Prostate gland (tissue), 2 donors: Measurements from ENCODE around the gene ADAMTS14. TPM values are rescaled to one million over a fixed set of nuclear protein-coding genes. Genes with fewer than 3 reads are reported as not detected.

Source experiments
- DNase-seq: peaks from one replicate; pipeline ENCODE4 v3.0.0-alpha.2; 2019; ENCODE audit warnings: low spot score
- H3K27ac ChIP-seq, 2 donors: fragments of 200-600 bp; sonication (generic); 2 replicates each; pipeline ENCODE4 v1.5.1; 2017 to 2019
- H3K27me3 ChIP-seq: fragments of 200-600 bp; sonication (generic); replicated peaks from 2 replicates; pipeline ENCODE4 v1.5.1; 2019; ENCODE audit not compliant: insufficient read depth
- H3K36me3 ChIP-seq, 2 donors: fragments of 200-600 bp; sonication (generic); 1 replicate in 1 of 2; 2 replicates in 1 of 2; pipeline versions ENCODE4 v1.5.1 to v1.8.1; 2017 to 2019
- H3K4me1 ChIP-seq: fragments of 200-600 bp; sonication (generic); replicated peaks from 2 replicates; pipeline ENCODE4 v1.5.1; 2019
- H3K4me3 ChIP-seq, 2 donors: fragments of 200-600 bp; sonication (generic); 2 replicates each; pipeline ENCODE4 v1.5.1; 2017 to 2019
- H3K9me3 ChIP-seq: fragments of 200-600 bp; sonication (generic); 2 replicates; pipeline ENCODE4 v1.5.1; 2017
- POLR2A ChIP-seq: fragments of 450-650 bp; IDR thresholded peaks from one replicate; pipeline ENCODE4 v1.6.1; 2016; ENCODE audit warnings: antibody characterized with exemption, mild to moderate bottlenecking
- POLR2AphosphoS5 ChIP-seq: sonication (generic); formaldehyde crosslinking; IDR thresholded peaks from one replicate; pipeline ENCODE4 v1.6.1; 2017; ENCODE audit warnings: antibody characterized with exemption
- WGBS: methylation state at CpG from one replicate; pipeline ENCODE4 v1.1.5; 2018; 5-methylcytosine and 5-hydroxymethylcytosine counted together
- intact Hi-C: fragments of 100-400 bp; cut with DNase I; formaldehyde crosslinking; loops from one replicate; pipeline ENCODE4 v1.14.2; 2022
- total RNA-seq, 2 donors: library from RNA; depleted of rRNA; stranded (reverse); fragments of >200 nt; gene quantifications; one replicate each; pipeline ENCODE4 v1.1.0, GENCODE V29; 2016
- TF ChIP-seq, protein P1 (sequence below), 4 experiments: fragments of 200-600 bp in 2 of 4; fragments of 450-650 bp in 2 of 4; sonication (generic) in 2 of 4; IDR thresholded peaks; 1 replicate in 3 of 4; 2 replicates in 1 of 4; pipeline ENCODE4 v1.5.1; 2016 to 2019; ENCODE audit warnings: antibody characterized with exemption in 4 of 4, mild to moderate bottlenecking in 2 of 4, moderate library complexity in 2 of 4

The ADAMTS14 gene
- total RNA-seq, 2 donors from 2014 or later, result 0.28 TPM; not detected in 1

DNA sequence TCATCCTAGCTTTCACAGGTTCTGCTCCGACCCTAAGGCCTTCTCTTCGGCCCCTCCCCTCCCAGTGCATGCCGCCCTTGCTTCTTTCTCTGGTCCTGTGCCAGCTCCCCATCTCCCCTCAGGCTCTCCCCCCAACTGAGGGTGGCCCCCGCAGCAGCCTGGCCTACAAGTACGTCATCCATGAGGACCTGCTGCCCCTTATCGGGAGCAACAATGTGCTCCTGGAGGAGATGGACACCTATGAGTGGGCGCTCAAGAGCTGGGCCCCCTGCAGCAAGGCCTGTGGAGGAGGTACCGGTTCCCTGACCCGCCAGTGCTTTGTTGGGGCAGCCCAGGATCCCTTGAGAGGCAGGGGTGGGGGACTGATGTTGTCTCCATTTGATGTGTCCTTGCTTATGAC is 79.0 kb downstream of the ADAMTS14 start:
- DNase-seq, result no peak
- no peaks in the 10 kb centered on the region for H3K36me3 ChIP-seq
- H3K27ac ChIP-seq, result no peak overlapping the region
- WGBS, result 99% methylated on average over 9 of the region's 9 CpGs
- intact Hi-C loops, result loop anchor here (10.0 kb wide), 1 partner anchor 537 kb away; no protein-coding TSS in a partner anchor
- TF ChIP-seq POLR2AphosphoS5, result no peak
- TF ChIP-seq POLR2A, result no peak
- TF ChIP-seq, protein P1, sequence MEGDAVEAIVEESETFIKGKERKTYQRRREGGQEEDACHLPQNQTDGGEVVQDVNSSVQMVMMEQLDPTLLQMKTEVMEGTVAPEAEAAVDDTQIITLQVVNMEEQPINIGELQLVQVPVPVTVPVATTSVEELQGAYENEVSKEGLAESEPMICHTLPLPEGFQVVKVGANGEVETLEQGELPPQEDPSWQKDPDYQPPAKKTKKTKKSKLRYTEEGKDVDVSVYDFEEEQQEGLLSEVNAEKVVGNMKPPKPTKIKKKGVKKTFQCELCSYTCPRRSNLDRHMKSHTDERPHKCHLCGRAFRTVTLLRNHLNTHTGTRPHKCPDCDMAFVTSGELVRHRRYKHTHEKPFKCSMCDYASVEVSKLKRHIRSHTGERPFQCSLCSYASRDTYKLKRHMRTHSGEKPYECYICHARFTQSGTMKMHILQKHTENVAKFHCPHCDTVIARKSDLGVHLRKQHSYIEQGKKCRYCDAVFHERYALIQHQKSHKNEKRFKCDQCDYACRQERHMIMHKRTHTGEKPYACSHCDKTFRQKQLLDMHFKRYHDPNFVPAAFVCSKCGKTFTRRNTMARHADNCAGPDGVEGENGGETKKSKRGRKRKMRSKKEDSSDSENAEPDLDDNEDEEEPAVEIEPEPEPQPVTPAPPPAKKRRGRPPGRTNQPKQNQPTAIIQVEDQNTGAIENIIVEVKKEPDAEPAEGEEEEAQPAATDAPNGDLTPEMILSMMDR (IDR thresholded peaks at IDR 0.05), result no peak
- no peak overlapping the region for H3K4me3 ChIP-seq
- no peaks in the 10 kb centered on the region for H3K9me3 ChIP-seq
- H3K4me1 ChIP-seq, result no peaks in the 10 kb centered on the region
- H3K27me3 ChIP-seq, result no peaks in the 10 kb centered on the region

DNA sequence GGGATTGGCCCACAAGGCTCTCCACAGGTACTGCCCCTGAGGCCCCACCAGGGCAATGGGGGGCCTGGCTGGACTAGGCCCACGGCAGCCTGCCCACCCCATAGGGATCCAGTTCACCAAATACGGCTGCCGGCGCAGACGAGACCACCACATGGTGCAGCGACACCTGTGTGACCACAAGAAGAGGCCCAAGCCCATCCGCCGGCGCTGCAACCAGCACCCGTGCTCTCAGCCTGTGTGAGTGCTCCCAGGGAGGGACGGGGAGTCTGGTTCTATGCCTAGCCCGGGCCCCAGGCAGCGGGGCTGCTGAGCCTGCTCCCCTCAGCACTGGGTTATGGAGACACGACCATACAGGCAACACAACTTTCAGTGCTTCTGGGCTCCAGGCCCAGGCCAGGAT is 79.7 kb downstream of the ADAMTS14 start:
- Histone ChIP-seq H3K9me3 (no peaks in the 10 kb centered on the region), H3K4me1 (no peaks in the 10 kb centered on the region), H3K36me3 (no peaks in the 10 kb centered on the region), H3K4me3 (no peak overlapping the region), H3K27ac (no peak overlapping the region), H3K27me3 (no peaks in the 10 kb centered on the region)
- 65% methylated on average over 2 of the region's 14 CpGs for WGBS
- TF ChIP-seq, protein P1 (IDR thresholded peaks at IDR 0.05), result no peak
- no peak for TF ChIP-seq POLR2A
- intact Hi-C loops, result loop anchor here (10.0 kb wide), 1 partner anchor 537 kb away; no protein-coding TSS in a partner anchor
- no peak for DNase-seq

DNA sequence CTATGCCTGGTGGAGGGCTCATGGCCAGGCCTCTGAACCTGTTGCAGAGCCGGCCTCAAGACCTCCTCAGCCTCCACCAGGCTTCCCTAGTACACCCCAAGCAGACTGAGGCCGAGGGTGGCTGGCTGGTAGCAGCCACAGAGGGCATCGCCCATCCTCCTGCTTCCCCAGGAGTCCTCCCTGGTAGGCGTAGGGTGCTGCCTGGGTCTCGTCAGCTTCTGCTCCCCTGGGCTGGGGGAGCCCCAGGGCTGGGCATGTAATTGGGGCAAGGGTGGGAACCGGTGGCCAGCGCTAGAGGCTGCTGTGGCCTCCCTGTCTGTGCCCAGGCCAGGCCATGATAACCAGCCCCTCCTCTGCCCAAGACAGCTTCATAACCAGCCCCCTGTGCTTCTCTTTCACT is 80.3 kb downstream of the ADAMTS14 start:
- TF ChIP-seq POLR2AphosphoS5 (no peak), POLR2A (no peak)
- TF ChIP-seq, protein P1 (IDR thresholded peaks at IDR 0.05), result no peak

DNA sequence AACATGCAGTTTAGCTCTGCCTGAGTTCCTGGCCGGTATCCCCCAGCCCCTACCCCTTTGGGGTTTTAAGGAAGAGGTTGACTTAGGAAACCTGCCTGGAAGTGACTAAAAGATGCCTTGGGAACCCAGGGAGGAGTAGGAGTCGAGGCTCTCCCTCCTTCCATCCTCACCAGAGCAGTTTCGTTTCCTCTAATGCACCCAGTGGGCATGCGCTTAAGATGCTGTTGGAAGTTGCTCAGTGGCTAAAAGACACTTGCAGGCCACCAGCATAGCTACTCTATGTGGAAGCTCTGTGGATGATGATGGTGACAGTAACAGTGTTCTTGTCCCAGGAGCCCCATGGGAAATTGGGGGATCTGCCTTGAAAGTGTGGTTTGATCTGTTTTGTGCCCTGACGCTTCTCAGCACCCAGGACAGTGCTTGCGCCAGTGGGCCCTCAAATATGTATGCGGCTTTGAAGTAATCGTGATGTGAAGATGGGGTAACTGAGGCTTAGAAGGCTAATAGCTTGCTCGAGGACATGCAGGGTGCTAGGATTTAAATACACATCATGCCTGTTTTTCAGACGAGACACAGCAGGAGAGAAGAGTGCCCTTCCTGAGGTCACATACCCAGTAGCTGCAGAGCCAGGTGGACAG is 80.8 kb downstream of the ADAMTS14 start:
- Histone ChIP-seq H3K4me1 (no peaks in the 10 kb centered on the region), H3K36me3 (no peaks in the 10 kb centered on the region), H3K27ac (no peak overlapping the region), H3K4me3 (no peak overlapping the region), H3K27me3 (no peaks in the 10 kb centered on the region), H3K9me3 (no peaks in the 10 kb centered on the region)
- intact Hi-C loops, result loop anchor here (10.0 kb wide), 1 partner anchor 538 kb away; no protein-coding TSS in a partner anchor
- 91% methylated on average over 10 of the region's 10 CpGs for WGBS
- TF ChIP-seq POLR2A, result no peak
- TF ChIP-seq, protein P1 (IDR thresholded peaks at IDR 0.05), result no peak
- TF ChIP-seq POLR2AphosphoS5, result no peak
- DNase-seq, result no peak

More for the DNA sequence above, 80.3 kb downstream of the ADAMTS14 start:
- intact Hi-C loops, result loop anchor here (10.0 kb wide), 1 partner anchor 538 kb away; no protein-coding TSS in a partner anchor
- Histone ChIP-seq H3K4me3 (no peak overlapping the region), H3K4me1 (no peaks in the 10 kb centered on the region), H3K27me3 (no peaks in the 10 kb centered on the region), H3K27ac (no peak overlapping the region), H3K9me3 (no peaks in the 10 kb centered on the region), H3K36me3 (no peaks in the 10 kb centered on the region)
- DNase-seq, result no peak
- WGBS, result 92% methylated on average over 7 of the region's 7 CpGs
